Calu3 (cell line): ENCODE data around the gene CISTR. TPM values are rescaled to one million over a fixed set of nuclear protein-coding genes. Genes with fewer than 3 reads are reported as not detected.
A peak's percentile ranks its signal among the peaks of the same experiment; 100 is the strongest.

Source experiments
- Bru-seq: library from RNA; stranded (reverse); fragments of 400-500 nt; gene quantifications from one replicate; lab custom pipeline; 2021; lab: Mats Ljungman, UMichigan
- BruChase-seq, 2 experiments: library from RNA; stranded (reverse); fragments of 400-500 nt; gene quantifications; one replicate each; lab custom pipeline; 2021; lab: Mats Ljungman, UMichigan
- BruUV-seq: library from RNA; stranded (reverse); fragments of 400-500 nt; replicated peaks from 2 replicates; lab custom pipeline; 2021; lab: Mats Ljungman, UMichigan
- CTCF ChIA-PET: fragments of 300-600 bp; sonication (Branson Sonifier 250); formaldehyde crosslinking; loops from one replicate; lab custom pipeline; 2022; ENCODE audit warnings: antibody characterized with exemption; lab: Charles Lee
- DNase-seq: peaks from one replicate; pipeline ENCODE4 v3.0.0; 2022
- H3K27ac Mint-ChIP-seq: one replicate; pipeline ENCODE4 v1.8.0; 2022; ENCODE audit warnings: mixed read lengths; ENCODE audit not compliant: unreplicated experiment
- H3K27me3 Mint-ChIP-seq: one replicate; pipeline ENCODE4 v1.8.0; 2022; ENCODE audit warnings: mixed read lengths; ENCODE audit not compliant: unreplicated experiment
- H3K36me3 Mint-ChIP-seq: one replicate; pipeline ENCODE4 v1.8.0; 2022; ENCODE audit warnings: mild to moderate bottlenecking, moderate library complexity, mixed read lengths; ENCODE audit not compliant: insufficient read depth, unreplicated experiment
- H3K4me1 Mint-ChIP-seq: one replicate; pipeline ENCODE4 v1.8.0; 2022; ENCODE audit warnings: mild to moderate bottlenecking, low read depth, mixed read lengths; ENCODE audit not compliant: unreplicated experiment
- H3K4me3 Mint-ChIP-seq: one replicate; pipeline ENCODE4 v1.8.0; 2022; ENCODE audit warnings: mild to moderate bottlenecking, low read depth, moderate library complexity, mixed read lengths; ENCODE audit not compliant: unreplicated experiment
- H3K9me3 Mint-ChIP-seq: one replicate; pipeline ENCODE4 v1.8.0; 2022; ENCODE audit warnings: low read depth, mixed read lengths; ENCODE audit not compliant: unreplicated experiment
- CTCF ChIP-seq: fragments of 200-600 bp; IDR thresholded peaks from one replicate; pipeline ENCODE4 v1.8.0; 2022; ENCODE audit warnings: antibody characterized with exemption; ENCODE audit not compliant: unreplicated experiment
- intact Hi-C: fragments of 100-400 bp; cut with micrococcal nuclease; formaldehyde crosslinking; loops from one replicate; pipeline ENCODE4 v1.10.0; 2022; ENCODE audit not compliant: unreplicated experiment
- long read RNA-seq: library from polyadenylated mRNA; stranded (forward); transcript quantifications from one replicate; pipeline ENCODE4 v2.0.0, GENCODE V29; 2022
- total RNA-seq: library from RNA; stranded (reverse); gene quantifications from 2 replicates; pipeline ENCODE4 v1.2.3, GENCODE V29; 2022

CISTR gene
- total RNA-seq: not detected in 2 replicates
- not detected for Bru-seq, nascent RNA
- not detected for BruChase-seq, experiment 1, labeled RNA remaining after a 6-hour chase
- BruChase-seq, experiment 2, labeled RNA remaining after a 2-hour chase: not detected
- long read RNA-seq: 0 reads

GRCh38 chr12:53751336-53752191 is at the start of gene CISTR:
Gene CISTR (minus strand): TSS chr12:53751979.
- intact Hi-C loops: no loop called here
- H3K4me3 Mint-ChIP-seq: no peak within 1 kb of the TSS
- H3K36me3 Mint-ChIP-seq: no peaks in the 10 kb centered on the region
- no peaks in the 10 kb centered on the region for H3K27me3 Mint-ChIP-seq
- H3K4me1 Mint-ChIP-seq: no peaks in the 10 kb centered on the region
- H3K9me3 Mint-ChIP-seq: no peaks in the 10 kb centered on the region
- no peak within 1 kb of the TSS for H3K27ac Mint-ChIP-seq
- no peak for DNase-seq
- CTCF ChIA-PET: interaction anchor here (0.5 kb wide), 1 partner anchor 583 kb away, joined by 4 read pairs; no protein-coding TSS in a partner anchor
- no TSS peak for BruUV-seq
- no peak for TF ChIP-seq CTCF

GRCh38 chr12:53798575-53798974 is 46.8 kb upstream of the CISTR start:
- Mint-ChIP-seq H3K4me3 (no peak overlapping the region), H3K9me3 (no peaks in the 10 kb centered on the region), H3K4me1 (peaks cover 57% of the 10 kb centered on the region), H3K27ac (peak overlapping the region; percentile 77), H3K36me3 (peaks cover 3% of the 10 kb centered on the region), H3K27me3 (no peaks in the 10 kb centered on the region)
- no TSS peak for BruUV-seq
- TF ChIP-seq CTCF: no peak
- peak; percentile 86 for DNase-seq
- intact Hi-C loops: no loop called here
- CTCF ChIA-PET: interaction anchor here (0.6 to 2.0 kb wide), 7 partner anchors 14 to 597 kb away, joined by 3 to 9 read pairs (median 3); no protein-coding TSS in a partner anchor

- no TSS peak for BruUV-seq
- intact Hi-C loops: no loop called here
- Mint-ChIP-seq H3K27me3 (no peaks in the 10 kb centered on the region), H3K9me3 (no peaks in the 10 kb centered on the region), H3K36me3 (no peaks in the 10 kb centered on the region), H3K27ac (no peak overlapping the region), H3K4me1 (peaks cover 38% of the 10 kb centered on the region), H3K4me3 (no peak overlapping the region)
- CTCF ChIA-PET: no interaction called here
- no peak for TF ChIP-seq CTCF
- no peak for DNase-seq
Observed at GRCh38 chr12:53795927-53796326, 44.1 kb upstream of the CISTR start.

GRCh38 chr12:53793221-53793620 is 41.4 kb upstream of the CISTR start:
- intact Hi-C loops: no loop called here
- BruUV-seq: no TSS peak
- H3K27me3 Mint-ChIP-seq: no peaks in the 10 kb centered on the region
- DNase-seq: no peak
- no peak for TF ChIP-seq CTCF
- H3K36me3 Mint-ChIP-seq: no peaks in the 10 kb centered on the region
- peaks cover 19% of the 10 kb centered on the region for H3K4me1 Mint-ChIP-seq
- CTCF ChIA-PET: no interaction called here
- H3K4me3 Mint-ChIP-seq: no peak overlapping the region
- H3K9me3 Mint-ChIP-seq: no peaks in the 10 kb centered on the region
- H3K27ac Mint-ChIP-seq: no peak overlapping the region
